ENCODE data around the gene DIS3L2.

DNA sequence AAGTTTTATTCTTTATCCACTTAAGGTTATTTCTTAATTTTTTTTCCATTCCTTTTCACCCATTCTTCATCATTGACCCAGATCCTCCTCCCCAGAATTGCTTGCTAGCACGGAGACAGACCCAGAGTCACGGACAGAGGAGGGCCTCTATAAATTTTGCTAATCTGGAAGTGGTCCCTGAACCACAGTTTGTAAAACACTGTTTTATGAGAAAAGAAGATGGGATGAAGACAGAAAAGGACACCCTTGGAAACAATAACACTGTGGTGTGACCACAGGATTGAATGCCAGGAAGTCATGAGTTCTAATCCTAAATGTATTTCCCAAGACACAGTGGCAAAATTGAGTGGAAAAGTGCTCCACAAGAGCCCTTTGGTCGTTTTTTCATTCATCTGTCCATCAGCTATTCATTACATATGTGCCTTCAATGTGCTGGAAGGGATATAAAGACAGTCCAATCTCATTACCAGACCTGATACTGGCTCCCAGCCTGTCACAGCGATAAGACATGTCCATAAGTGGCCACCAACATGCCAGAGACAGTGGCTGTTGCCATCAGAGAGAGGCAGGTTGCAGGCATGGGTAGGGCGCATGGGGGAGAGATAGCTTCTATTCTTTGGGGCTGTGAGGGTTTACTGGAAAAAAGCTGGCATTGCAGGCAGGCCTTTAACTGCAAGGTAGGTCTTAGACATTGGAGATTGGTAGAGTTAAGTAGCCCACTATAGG lies 241.8 kb downstream of the DIS3L2 start:
- TF ChIP-seq CTCF (conservative IDR thresholded peaks at IDR 0.05; ENCODE audit: low read length), result no peak
- TF ChIP-seq EZH2phosphoT487 (IDR thresholded peaks at IDR 0.05; ENCODE audit: borderline replicate concordance), result no peak
